Neural progenitor cell (in vitro differentiated cells): ENCODE data around the gene ESRRG. TPM values are rescaled to one million over a fixed set of nuclear protein-coding genes. Genes with fewer than 3 reads are reported as not detected.

Experiments
- DNase-seq: peaks from one replicate; pipeline ENCODE4 v3.0.0-alpha.2; 2016; ENCODE audit warnings: low spot score
- H2AFZ ChIP-seq: fragments of 200-600 bp; sonication (generic); replicated peaks from 2 replicates; pipeline ENCODE4 v1.6.1; 2016; ENCODE audit warnings: antibody characterized with exemption
- H3F3A ChIP-seq: fragments of 200-600 bp; sonication (generic); 2 replicates; pipeline ENCODE4 v1.6.1; 2016; ENCODE audit warnings: antibody characterized with exemption, low read depth
- H3K27ac ChIP-seq: fragments of 200-600 bp; sonication (generic); 2 replicates; pipeline ENCODE4 v1.5.1; 2016; ENCODE audit warnings: mild to moderate bottlenecking
- H3K27me3 ChIP-seq: fragments of 200-600 bp; sonication (generic); 2 replicates; pipeline ENCODE4 v1.6.1; 2016; ENCODE audit warnings: mild to moderate bottlenecking, moderate library complexity
- H3K36me3 ChIP-seq: fragments of 200-600 bp; sonication (generic); 2 replicates; pipeline ENCODE4 v1.5.1; 2016
- H3K4me1 ChIP-seq: fragments of 200-600 bp; sonication (generic); 2 replicates; pipeline ENCODE4 v1.6.1; 2016; ENCODE audit warnings: mixed run types
- H3K4me2 ChIP-seq: fragments of 200-600 bp; sonication (generic); 2 replicates; pipeline ENCODE4 v1.6.1; 2016
- H3K4me3 ChIP-seq: fragments of 200-600 bp; sonication (generic); 2 replicates; pipeline ENCODE4 v1.5.1; 2016
- H3K79me2 ChIP-seq: fragments of 200-600 bp; sonication (generic); 2 replicates; pipeline ENCODE4 v1.6.1; 2016; ENCODE audit warnings: low read depth
- H3K9ac ChIP-seq: fragments of 200-600 bp; sonication (generic); 2 replicates; pipeline ENCODE4 v1.6.1; 2016
- H3K9me3 ChIP-seq: fragments of 200-600 bp; sonication (generic); 2 replicates; pipeline ENCODE4 v1.5.1; 2016; ENCODE audit warnings: low read depth
- H4K20me1 ChIP-seq: fragments of 200-600 bp; sonication (generic); 2 replicates; pipeline ENCODE4 v1.6.1; 2016; ENCODE audit warnings: low read depth
- H3K27ac Mint-ChIP-seq: 3 replicates; pipeline ENCODE4 v1.8.0; 2021; ENCODE audit warnings: mixed read lengths
- H3K27me3 Mint-ChIP-seq: 2 replicates; pipeline ENCODE4 v1.8.0; 2022; ENCODE audit warnings: low read depth, mild to moderate bottlenecking, inconsistent platforms, moderate library complexity, mixed read lengths; ENCODE audit not compliant: insufficient read depth
- H3K36me3 Mint-ChIP-seq: 3 replicates; pipeline ENCODE4 v1.8.0; 2021; ENCODE audit warnings: mixed read lengths
- H3K4me1 Mint-ChIP-seq: 3 replicates; pipeline ENCODE4 v1.8.0; 2021; ENCODE audit warnings: mixed read lengths
- H3K4me3 Mint-ChIP-seq: 3 replicates; pipeline ENCODE4 v1.8.0; 2021; ENCODE audit warnings: mild to moderate bottlenecking, moderate library complexity, mixed read lengths
- H3K9me3 Mint-ChIP-seq: 3 replicates; pipeline ENCODE4 v1.8.0; 2020; ENCODE audit warnings: mixed read lengths
- CTCF ChIP-seq: fragments of 200-600 bp; sonication (generic); IDR thresholded peaks from 2 replicates; pipeline ENCODE4 v1.5.1; 2017; ENCODE audit warnings: antibody characterized with exemption, mild to moderate bottlenecking
- EZH2 ChIP-seq: fragments of 200-600 bp; sonication (generic); IDR thresholded peaks from 2 replicates; pipeline ENCODE4 v1.6.1; 2017; ENCODE audit warnings: antibody characterized with exemption, mild to moderate bottlenecking, moderate library complexity
- EZH2phosphoT487 ChIP-seq: fragments of 200-600 bp; sonication (generic); IDR thresholded peaks from 2 replicates; pipeline ENCODE4 v1.6.1; 2017; ENCODE audit warnings: antibody characterized with exemption
- total RNA-seq: library from RNA; depleted of rRNA; stranded (reverse); fragments of >200 nt; gene quantifications from 2 replicates; pipeline ENCODE4 v1.2.3, GENCODE V29; 2015; ENCODE audit warnings: low replicate concordance

The ESRRG gene
- total RNA-seq, 1 donor from 2014 or later, result 3.0 TPM

DNA sequence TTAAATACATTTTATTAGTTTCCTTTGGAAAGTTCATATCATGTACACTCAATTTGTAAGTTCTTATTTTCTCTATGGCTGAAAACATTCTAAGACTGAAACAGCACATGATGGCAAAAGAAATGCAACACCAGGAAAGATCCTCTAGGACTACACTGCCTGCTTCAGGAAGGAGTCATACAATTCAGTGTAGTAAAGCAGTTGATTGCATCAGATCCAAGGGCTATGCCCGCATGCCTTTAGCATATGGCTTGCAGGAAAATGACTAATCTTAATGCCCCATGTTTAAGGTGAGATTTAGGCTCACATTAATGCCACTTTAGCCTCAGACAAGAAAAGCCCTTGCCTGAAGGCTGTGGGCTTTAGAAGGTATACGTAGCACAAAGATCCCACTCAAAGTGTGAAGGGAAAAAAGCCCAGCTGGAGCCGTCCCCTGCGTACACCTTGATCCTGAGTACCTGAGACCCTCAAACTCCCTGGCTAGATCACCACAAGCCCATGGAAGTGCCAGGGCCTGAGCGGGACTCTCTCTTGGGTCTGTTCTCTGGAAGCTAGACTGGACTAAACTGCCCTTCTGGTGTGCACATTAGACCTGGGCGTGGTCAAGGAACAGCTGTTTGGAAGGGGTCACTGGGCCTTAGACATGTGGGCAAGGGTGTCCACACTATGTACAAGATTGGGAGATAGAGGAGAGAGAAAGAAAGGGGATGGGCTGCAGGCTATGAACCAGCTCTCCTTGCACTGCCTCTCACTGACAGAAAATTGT lies 52.9 kb downstream of the ESRRG start:
- no peaks in the 10 kb centered on the region for H4K20me1 ChIP-seq
- no peaks in the 10 kb centered on the region for H3K36me3 ChIP-seq
- no peaks in the 10 kb centered on the region for H3K36me3 Mint-ChIP-seq
- H3K4me1 ChIP-seq, result no peaks in the 10 kb centered on the region
- H3K27me3 Mint-ChIP-seq, result no peaks in the 10 kb centered on the region
- no peaks in the 10 kb centered on the region for H3K27me3 ChIP-seq
- H3K4me3 ChIP-seq, result no peak overlapping the region
- no peak for DNase-seq
- H3K27ac Mint-ChIP-seq, result no peak overlapping the region
- H3K9me3 ChIP-seq, result no peaks in the 10 kb centered on the region
- H3K4me1 Mint-ChIP-seq, result no peaks in the 10 kb centered on the region
- no peaks in the 10 kb centered on the region for H3F3A ChIP-seq
- H3K9ac ChIP-seq, result no peak overlapping the region
- TF ChIP-seq EZH2phosphoT487 (no peak), CTCF (peak; percentile 20)
- H3K27ac ChIP-seq, result no peak overlapping the region
- no peaks in the 10 kb centered on the region for H3K79me2 ChIP-seq
- no peak overlapping the region for H3K4me2 ChIP-seq
- no peak overlapping the region for H3K4me3 Mint-ChIP-seq
- no peak overlapping the region for H2AFZ ChIP-seq
- no peaks in the 10 kb centered on the region for H3K9me3 Mint-ChIP-seq

- TF ChIP-seq CTCF (no peak), EZH2phosphoT487 (no peak), EZH2 (no peak)
Measured at GRCh38 chr1:216666441-216666840, 56.8 kb downstream of the ESRRG start.

GRCh38 chr1:216665856-216666255 lies 57.4 kb downstream of the ESRRG start:
- TF ChIP-seq EZH2phosphoT487 (no peak), CTCF (no peak), EZH2 (no peak)
- Mint-ChIP-seq H3K36me3 (no peaks in the 10 kb centered on the region), H3K4me1 (no peaks in the 10 kb centered on the region), H3K4me3 (no peak overlapping the region), H3K27me3 (no peaks in the 10 kb centered on the region), H3K9me3 (no peaks in the 10 kb centered on the region), H3K27ac (no peak overlapping the region)
- H3K9me3 ChIP-seq, result no peaks in the 10 kb centered on the region
- H2AFZ ChIP-seq, result no peak overlapping the region
- no peaks in the 10 kb centered on the region for H3F3A ChIP-seq
- H3K36me3 ChIP-seq, result no peaks in the 10 kb centered on the region
- H3K4me1 ChIP-seq, result no peaks in the 10 kb centered on the region
- no peak for DNase-seq
- H3K27ac ChIP-seq, result no peak overlapping the region
- H3K4me2 ChIP-seq, result no peak overlapping the region
- no peaks in the 10 kb centered on the region for H4K20me1 ChIP-seq
- H3K9ac ChIP-seq, result no peak overlapping the region
- no peak overlapping the region for H3K4me3 ChIP-seq
- no peaks in the 10 kb centered on the region for H3K79me2 ChIP-seq
- H3K27me3 ChIP-seq, result no peaks in the 10 kb centered on the region

More at GRCh38 chr1:216666441-216666840, 56.8 kb downstream of the ESRRG start:
- H3K4me2 ChIP-seq, result no peak overlapping the region
- H3K4me3 ChIP-seq, result no peak overlapping the region
- DNase-seq, result no peak
- Mint-ChIP-seq H3K36me3 (no peaks in the 10 kb centered on the region), H3K9me3 (no peaks in the 10 kb centered on the region), H3K4me1 (no peaks in the 10 kb centered on the region), H3K27ac (no peak overlapping the region), H3K27me3 (no peaks in the 10 kb centered on the region), H3K4me3 (no peak overlapping the region)
- no peak overlapping the region for H3K9ac ChIP-seq
- no peaks in the 10 kb centered on the region for H3K36me3 ChIP-seq
- H4K20me1 ChIP-seq, result no peaks in the 10 kb centered on the region
- H3K9me3 ChIP-seq, result no peaks in the 10 kb centered on the region
- no peaks in the 10 kb centered on the region for H3K4me1 ChIP-seq
- H3K79me2 ChIP-seq, result no peaks in the 10 kb centered on the region
- no peaks in the 10 kb centered on the region for H3K27me3 ChIP-seq
- H3K27ac ChIP-seq, result no peak overlapping the region
- H2AFZ ChIP-seq, result no peak overlapping the region
- no peaks in the 10 kb centered on the region for H3F3A ChIP-seq
